GM21717 (cell line): ENCODE measurements around the gene ZNF410.
"Not testable (repeated sequence)": the region's sequence is repeated elsewhere in the genome, so short reads cannot be mapped to it uniquely, and the experiment has no call there.

Source experiments
- ATAC-seq: cut with Tn5 transposase; IDR thresholded peaks from one replicate; pipeline ENCODE4 v1.9.1; 2021; ENCODE audit warnings: mild to moderate bottlenecking, moderate library complexity; ENCODE audit not compliant: unreplicated experiment

ZNF410 gene

DNA sequence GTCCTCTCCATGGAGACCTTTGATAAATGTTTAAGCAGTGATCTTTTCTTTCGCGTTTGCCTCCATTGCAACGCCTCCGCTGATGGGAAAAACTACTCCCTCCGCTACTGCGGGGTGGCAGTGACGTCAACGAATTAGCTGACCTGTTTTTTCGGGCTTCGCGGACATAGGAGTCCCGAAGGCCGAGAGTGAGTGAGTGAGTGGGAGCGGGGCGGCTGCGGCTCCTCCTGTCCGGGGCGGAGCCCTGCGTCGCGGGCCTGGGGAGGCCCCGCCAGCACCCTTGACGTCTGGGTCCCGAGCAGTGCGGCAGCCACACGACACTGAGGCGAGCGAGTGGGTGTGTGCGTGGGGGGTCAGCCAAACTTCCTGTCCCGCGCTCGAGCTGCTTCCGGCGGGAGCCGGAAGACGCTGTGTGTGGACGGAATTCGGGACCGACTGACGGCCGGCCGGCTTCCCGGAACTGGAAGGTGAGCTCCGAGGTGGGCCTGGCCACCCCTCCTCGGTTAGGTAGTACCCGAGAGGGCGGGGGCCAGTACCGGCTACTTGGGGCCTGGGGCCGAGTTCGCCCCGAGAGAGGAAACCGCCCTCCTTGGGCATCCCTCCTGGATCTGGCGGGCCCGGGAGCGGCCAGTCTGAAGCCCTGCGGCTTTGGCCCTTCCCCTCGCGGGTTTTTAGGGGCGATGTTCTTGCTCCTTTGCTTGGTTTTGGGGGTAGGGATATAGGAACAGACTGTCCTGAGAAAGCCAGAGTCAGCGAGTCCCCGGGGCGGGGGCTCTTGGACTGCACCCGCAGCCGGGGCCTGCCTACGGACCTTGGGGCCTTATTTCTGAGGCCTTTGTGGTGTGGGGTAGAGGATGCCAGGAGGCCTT, at the start of gene ZNF410:
TSS of gene ZNF410 (plus strand) at position 411 of the 869 bp plus-strand sequence. CDS start 5,317 bp downstream, outside the sequence.
- ATAC-seq = peak; percentile 94

DNA sequence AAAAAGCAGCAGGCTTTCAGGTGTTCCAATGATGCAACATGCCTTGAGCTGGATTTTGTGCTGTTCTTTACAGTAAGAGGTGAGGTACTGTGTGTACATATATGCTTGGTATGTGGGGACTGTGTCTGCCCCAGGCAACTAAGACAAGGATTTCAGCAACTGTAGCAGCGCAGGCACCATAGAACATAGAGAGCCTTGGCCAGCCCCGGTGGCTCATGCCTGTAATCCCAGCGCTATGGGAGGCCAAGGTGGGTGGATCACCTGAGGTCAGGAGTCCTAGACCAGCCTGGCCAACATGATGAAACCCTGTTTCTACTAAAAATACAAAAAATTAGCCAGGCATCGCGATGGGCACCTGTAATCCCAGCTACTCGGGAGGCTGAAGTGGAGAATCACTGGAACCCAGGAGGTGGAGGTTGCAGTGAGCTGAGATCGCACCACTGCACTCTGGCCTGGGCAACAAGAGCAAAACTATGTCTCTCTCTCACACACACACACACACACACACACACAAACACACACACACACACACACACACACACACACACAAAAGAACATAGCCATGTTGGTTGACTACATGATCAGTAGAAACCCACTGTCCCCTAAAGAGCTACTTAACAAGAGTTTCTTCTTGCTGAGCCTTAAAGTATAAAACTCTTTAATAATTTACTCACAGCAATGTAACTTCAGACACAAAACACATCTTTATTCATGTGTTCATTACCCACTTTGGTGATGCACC, 48.2 kb upstream of the ZNF410 start:
- not testable (repeated sequence) for ATAC-seq

- ATAC-seq = no peak
Measured at GRCh38 chr14:73842201-73842600, 44.5 kb upstream of the ZNF410 start.

GRCh38 chr14:73842851-73843250, 43.8 kb upstream of the ZNF410 start:
- ATAC-seq = no peak

- no peak for ATAC-seq
Measured at GRCh38 chr14:73843296-73843695, 43.4 kb upstream of the ZNF410 start.

DNA sequence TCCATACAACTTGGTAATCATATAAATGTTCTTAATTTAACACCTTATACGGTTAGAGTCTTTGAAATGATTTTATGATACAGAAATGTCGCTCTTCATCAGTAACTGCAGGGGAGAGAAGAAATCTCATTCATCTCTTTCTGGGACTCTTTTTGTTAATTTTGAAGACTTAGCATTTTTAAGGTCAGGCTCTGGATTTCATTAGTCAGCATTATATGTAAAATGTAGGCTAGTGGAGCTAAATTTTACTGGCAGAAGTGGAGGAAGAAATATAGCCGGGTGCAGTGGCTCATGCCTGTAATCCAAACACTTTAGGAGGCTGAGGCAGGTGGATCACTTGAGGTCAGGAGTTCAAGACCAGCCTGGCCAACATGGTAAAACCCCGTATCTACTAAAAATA, 39.7 kb upstream of the ZNF410 start:
- no peak for ATAC-seq

GRCh38 chr14:73851000-73851399, 35.7 kb upstream of the ZNF410 start:
- no peak for ATAC-seq

GRCh38 chr14:73851567-73852382, 34.9 kb upstream of the ZNF410 start, which contains the start of gene PTGR2:
PTGR2 (plus strand) TSS chr14:73851831; CDS start chr14:73858863, 7,032 bp downstream.
- ATAC-seq = peak; percentile 77

- no peak for ATAC-seq
Measured at GRCh38 chr14:73859145-73859544, 27.5 kb upstream of the ZNF410 start.

DNA sequence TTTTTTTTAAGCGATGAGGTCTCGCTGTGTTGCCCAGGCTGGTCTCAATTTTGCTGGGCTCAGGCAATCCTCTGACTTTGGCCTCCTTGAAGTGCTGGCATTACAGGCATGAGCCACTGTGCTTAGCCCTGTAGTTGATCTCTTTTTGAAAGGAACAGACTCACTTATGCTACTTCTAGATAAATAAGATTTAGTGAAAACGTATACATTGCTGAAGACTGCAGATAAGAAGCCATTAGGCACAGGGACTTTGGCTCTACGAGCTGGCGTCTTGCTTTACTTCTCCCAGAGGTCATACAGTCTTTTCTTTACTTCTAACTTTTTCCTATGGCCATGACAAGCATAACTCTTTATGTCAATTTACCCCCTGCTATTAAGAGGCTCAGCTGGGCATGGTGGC, 25.6 kb upstream of the ZNF410 start:
- no peak for ATAC-seq

- ATAC-seq = no peak
Measured at GRCh38 chr14:73862480-73862879, 24.2 kb upstream of the ZNF410 start.

DNA sequence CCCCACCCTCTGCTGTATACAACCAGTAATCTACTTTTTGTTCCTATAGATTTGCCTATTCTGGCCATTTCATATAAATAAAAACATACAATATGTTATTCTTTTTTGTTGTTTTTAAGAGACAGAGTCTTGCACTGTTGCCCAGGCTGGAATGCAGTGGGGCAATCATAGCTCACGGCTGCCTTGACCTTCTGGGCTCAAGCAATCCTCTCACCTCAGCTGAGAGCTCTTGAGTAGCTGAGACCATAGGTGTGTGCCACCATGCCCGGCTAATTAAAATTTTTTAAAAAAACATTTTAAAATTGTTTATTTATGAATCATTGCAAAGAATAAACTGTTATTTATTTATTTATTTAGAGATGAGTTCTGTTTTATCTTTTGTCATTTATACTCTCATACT, 23.4 kb upstream of the ZNF410 start:
- no peak for ATAC-seq

GRCh38 chr14:73865534-73866113, 21.0 kb upstream of the ZNF410 start:
- ATAC-seq = no peak

GRCh38 chr14:73869754-73870153, 16.9 kb upstream of the ZNF410 start:
- ATAC-seq = not testable (repeated sequence)

DNA sequence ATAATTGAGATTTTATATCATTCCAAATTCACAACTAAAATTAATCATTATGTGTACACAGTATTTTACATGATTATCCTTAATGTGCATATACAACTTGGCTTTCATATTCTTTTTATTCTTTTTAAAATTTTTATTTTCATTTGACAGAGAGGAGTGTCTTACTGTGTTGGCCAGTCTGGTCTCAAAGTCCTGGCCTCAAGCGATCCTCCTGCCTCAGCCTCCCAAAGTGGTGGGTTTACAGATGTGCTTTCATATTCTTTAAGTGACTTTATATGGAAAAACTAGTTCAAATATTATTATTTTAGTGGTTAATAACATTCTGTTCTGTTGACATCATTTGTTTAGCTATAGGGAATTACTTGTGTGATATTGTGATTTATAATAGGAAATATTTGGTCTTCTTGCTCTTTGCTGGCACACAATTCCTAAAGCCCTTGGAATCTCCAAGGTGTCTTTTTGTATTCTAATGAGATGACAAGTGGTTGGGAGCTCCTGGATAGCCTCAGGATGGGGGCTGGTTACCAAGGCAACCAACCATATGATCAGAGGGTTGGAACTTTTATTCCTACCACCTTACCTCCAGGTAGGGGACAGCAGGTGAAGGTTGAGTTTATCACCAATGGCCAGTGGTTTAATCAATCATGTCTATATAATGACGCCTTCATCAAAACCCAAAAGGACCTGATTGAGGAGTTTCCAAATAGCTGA, 16.0 kb upstream of the ZNF410 start:
- ATAC-seq = no peak

GRCh38 chr14:73873660-73874059, 13.0 kb upstream of the ZNF410 start:
- ATAC-seq = no peak

- no peak for ATAC-seq
Measured at GRCh38 chr14:73877790-73878189, 8.9 kb upstream of the ZNF410 start.

- no peak for ATAC-seq
Measured at GRCh38 chr14:73878436-73878835, 8.2 kb upstream of the ZNF410 start.

GRCh38 chr14:73879027-73879426, 7.6 kb upstream of the ZNF410 start:
- ATAC-seq = no peak
